Stimulated activated CD8-positive, alpha-beta memory T cell treated with anti-CD3 and anti-CD28 coated beads, Interleukin-7, amount 100 ng/mL, for 1 hour (primary cell): ENCODE data around the gene DIO3.

Experiments
- DNase-seq, 2 donors: peaks; one replicate each; pipeline ENCODE4 v3.0.0-alpha.2; 2020; ENCODE audit warnings: low read depth in 2 of 2

Gene DIO3

GRCh38 chr14:101561145-101561896 lies at the start of gene DIO3:
TSS of gene DIO3 (plus strand) at chr14:101561495.
- no peak for DNase-seq

DNA sequence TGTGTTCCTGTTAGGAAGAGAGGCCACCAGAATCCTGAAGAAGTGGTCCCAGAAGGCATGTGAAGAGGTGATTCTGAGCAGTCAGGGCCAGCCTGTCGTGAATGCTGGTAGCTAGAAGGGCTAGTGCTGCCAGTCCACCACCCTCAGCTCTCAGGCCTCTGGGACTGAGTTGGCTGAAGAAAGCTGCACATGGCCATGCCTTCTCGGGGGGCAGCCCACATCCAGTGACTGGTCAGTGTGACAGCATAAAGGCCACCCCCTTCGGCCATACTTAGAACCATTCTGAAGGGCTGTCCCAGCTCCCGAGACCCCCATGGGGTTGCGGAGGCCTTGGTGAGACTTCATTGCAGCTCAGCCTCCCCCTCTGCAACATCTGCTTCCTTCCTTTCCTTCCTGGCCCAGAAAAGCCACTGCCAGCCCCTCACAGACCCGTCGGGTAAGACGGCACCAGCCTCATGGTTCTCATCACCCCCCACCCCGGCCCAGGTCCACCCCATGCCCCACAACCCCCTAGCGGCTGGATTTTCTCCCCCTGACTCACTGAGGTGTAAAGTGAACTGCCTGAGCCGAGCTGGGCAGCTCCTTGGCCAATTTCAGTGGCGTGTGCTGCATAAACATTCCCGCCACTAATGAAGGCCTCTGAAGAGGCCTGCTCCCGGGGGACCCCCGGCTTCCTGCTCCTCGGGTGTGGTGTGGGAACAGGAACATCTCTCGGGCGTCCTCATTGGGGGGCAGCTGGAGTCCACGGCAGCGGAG lies 49.5 kb upstream of the DIO3 start:
- no peak for DNase-seq

DNA sequence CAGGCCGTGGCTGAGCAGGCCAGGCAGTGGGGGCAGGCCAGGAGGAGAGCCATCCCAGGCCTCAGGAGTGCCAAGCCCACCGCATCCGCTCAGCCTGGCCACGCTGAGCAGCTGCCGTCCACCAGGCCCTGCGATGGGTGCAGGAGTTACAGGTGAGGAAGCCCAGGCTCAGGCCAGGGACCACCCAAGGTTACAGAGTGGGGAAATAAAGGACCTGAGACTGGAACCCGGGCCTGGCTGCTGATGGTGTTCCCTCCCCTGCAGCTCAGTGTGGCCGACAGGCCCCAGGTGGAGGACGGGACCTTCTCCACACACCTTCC lies 49.0 kb upstream of the DIO3 start:
- no peak for DNase-seq

DNA sequence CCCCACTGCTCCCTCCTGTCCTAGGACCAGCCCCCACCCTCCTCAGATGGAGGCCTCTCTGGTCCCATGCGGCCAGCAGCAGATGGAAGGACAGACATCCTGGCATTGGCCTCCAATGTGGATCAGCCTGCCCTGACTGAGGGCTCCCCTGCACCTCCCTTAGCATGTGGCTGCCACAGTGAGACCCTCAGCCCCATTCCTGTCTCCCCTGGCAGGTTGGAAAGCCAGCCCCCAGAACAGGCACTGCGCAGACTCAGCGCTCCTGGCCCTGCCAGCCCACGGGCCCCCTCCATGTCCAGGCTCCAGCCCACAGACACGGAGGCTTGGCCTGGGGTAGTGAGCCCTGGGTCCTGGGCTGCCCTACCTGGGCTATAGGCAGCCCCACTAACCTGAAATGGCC lies 47.2 kb upstream of the DIO3 start:
- no peak for DNase-seq

DNA sequence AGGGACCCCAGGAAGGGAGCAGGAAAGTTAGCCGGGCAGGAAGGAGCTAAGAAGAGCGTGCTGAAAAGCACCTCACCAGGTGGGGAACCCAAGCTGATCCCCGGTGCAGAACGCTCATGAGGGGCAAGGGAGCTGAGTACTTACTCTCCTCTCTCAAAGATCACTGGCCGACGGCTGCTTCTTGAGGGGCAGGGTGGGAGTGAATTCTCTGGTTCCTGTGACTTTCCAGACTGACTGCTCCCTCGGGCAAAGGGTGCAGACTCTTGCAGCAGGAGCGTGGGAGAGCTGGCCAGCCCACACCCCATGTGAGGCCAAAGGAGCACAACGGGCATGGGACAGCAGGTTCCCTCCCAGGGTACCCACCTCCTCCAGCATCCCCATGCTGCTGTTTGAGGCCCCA lies 44.9 kb upstream of the DIO3 start:
- no peak for DNase-seq

DNA sequence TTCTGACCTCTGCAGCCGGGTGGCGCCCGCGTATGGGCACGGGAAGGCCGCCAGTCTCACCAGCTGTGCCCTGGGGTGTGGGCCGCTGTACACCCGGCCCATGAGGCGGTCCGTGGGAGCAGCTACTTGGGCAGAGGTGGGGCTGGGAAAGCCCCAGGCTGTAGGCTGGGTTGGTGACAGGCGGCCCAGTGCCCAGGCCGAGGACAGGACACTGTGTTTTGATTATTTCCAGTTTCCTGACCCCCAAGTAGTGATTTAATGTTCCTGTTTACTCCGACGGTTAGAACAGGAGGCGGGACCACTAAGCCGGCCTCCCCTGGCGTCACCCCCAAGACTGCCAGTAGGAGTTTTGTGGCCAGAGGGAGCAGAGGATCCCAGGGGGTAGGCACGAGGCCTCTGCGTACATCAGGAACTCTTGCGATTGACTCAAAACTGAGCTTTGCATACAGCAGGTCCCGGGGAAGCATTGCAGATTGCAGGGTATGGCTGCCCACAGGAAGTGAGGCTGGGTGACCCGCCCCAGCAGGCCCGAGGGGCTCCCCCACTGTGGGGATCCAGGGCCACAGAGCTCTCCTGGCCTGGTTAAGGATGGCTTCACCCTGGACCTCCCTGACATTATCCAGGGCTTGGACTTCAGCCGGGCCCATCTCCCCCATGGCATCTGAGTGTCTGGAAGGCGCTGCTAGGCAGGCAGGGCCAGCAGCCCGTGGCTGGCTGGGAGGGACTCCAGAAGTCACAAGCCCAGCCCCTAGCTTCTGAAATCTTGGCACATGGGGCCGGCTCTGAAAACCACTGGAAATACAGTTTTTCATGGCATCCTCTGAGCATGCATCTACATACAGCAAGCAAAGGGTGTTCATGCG lies 42.5 kb upstream of the DIO3 start:
- DNase-seq = no peak

DNA sequence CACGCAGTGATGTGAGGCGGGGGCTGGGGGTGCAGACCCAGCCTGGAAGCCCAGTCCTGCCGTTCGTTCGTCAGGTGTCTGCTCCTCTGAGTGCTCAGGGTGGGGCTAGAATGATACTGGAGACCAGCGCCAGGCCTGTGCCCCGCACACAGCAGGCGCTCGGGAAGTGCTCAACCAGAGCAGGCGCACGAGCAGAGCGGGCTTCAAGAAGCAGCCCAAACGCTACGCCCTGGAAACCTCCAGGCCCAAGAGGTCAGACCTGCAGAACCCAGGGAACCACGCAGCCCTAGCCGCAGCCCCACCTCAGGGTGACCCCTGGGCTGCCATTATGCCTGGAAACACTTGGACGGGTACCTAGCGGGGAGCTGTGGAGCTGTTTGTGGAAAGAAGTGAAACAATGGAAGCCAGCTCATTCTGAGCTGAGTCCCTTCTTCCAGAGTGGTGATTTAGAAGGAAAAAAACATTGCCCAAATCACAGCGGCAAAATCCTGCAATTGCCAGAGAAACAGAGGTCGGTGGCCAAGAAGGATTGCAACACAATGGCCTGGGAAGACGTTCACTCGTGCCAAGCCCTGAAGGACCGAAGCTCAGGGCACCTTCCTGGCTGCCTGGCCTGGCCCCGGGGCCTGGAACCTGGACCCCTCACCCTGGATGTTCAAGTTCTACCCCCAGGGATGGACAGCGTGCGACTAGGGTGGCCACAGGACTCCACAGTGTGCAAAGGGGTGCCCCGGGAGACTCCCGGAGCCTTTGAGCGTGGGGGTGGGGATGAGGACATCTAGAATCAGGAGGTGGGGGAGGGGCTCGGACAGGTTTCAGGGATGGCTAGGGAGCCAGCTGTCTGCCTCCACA lies 40.4 kb upstream of the DIO3 start:
- no peak for DNase-seq

DNA sequence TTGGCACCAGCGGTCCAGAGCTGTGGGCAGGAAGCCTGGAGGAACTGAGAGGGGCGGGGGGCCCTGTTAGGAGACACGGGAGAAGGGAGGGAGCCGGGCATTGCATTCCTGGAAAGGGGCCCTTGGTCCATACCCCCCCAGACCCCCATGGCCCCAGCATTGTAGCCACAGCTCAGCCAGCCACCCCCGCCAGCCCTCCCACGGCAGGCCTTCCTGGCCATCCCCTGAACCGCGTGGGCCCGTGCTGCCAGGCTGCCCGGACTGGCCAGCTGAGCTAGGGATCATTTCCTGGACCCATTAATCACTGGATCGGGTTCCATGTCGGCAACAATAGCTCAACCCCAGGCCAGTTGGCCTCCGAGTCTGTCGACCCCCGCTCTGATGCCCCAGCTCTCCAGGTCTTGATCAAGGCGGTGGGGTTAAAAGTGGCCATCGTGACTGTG lies 39.8 kb upstream of the DIO3 start:
- no peak for DNase-seq

DNA sequence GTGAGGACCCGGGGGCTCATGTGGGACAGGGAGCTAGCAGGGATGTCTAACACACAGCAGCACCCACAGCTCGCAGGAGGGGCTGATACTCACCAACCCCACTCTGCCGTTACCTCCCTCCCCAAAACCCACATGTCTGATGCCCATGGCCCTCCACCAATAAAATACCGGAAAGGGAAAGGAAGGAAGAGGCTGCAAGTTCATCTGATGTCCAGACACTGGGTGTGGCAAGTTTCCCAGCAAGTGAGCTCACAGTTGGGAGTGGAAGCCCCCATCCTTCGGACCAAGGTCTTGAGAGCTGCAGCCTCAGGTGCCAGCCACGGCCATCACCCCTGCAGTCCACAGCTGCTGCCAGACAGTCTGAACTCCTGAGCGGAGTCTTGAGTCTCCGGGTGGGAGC lies 39.3 kb upstream of the DIO3 start:
- no peak for DNase-seq

GRCh38 chr14:101525640-101526527 lies 35.4 kb upstream of the DIO3 start:
- no peak for DNase-seq

GRCh38 chr14:101527987-101528386 lies 33.3 kb upstream of the DIO3 start:
- DNase-seq = no peak

- DNase-seq = no peak
Measured at GRCh38 chr14:101529079-101529478, 32.2 kb upstream of the DIO3 start.

GRCh38 chr14:101534198-101534597 lies 27.1 kb upstream of the DIO3 start:
- DNase-seq = no peak

DNA sequence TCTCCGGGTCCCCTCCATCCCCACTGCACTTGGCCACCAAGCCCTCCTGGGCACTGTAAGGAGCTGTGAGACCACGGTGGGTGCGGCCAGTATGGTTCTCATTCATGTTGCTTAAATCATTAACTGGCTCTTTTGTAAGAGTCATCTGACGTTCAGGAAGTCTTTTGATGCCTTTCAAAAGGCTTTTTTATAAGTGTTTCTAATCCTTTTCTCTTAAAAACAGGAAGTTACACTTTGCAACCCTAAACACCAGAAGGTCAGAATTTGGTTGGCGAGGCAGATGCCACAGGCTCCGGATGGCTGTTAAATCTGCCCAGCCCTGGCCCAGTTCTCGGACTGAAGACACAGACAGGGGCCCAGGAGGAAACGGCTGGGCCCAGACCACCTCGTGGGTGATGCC lies 26.1 kb upstream of the DIO3 start:
- no peak for DNase-seq

- no peak for DNase-seq
Measured at GRCh38 chr14:101535701-101536207, 25.5 kb upstream of the DIO3 start.

DNA sequence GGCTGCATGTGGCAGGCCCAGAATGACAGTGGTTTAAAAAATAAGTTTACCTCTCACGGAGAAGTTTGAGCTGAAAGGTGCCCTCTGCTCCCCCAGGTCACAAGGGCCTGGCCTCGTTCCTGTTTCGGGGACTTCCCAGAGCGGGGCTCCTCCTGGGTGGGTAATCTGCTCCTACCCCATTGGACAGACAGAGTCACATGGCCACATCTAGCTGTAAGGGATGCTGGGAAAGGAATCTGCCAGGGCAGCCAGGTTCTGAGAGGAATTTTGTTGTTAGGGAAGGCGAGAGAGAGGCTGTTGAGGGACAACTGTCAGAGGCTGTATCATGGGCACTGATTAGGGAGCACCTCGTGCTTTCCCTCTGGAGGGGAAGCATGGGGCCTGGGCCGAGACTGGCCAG lies 24.0 kb upstream of the DIO3 start:
- DNase-seq = no peak

- DNase-seq = no peak
Measured at GRCh38 chr14:101538878-101539277, 22.4 kb upstream of the DIO3 start.

DNA sequence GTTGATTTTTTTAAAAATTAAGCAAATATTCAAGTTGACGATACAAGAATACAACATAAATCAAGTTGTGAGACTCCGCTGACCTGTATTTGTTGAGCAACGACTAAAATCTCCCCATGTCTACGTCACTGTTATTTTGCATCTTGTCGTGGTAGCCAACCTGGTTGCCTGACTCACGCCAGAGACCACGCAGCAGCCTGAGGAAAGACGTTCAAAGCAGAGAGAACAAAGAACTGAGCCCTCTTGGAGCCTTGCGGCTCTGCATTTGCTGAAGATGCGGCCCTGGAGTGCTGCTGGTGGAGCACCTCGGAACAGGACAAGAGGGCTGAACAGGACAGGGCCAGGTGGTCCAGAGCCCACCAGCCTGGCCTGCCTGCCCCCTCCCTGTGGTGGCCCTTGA lies 21.4 kb upstream of the DIO3 start:
- no peak for DNase-seq

- no peak for DNase-seq
Measured at GRCh38 chr14:101540481-101541462, 20.5 kb upstream of the DIO3 start.
